Activated CD4-positive, alpha-beta T cell treated with anti-CD3 and anti-CD28 coated beads for 36 hours (primary cell): Measurements from ENCODE around the gene MYO1C. TPM values are rescaled to one million over a fixed set of nuclear protein-coding genes. Genes with fewer than 3 reads are reported as not detected.

Experiments
- ATAC-seq: fragments of 200-7000 bp; cut with Tn5 transposase; one replicate; pipeline ENCODE4 v1.10.0; 2021; ENCODE audit warnings: mild to moderate bottlenecking, moderate library complexity
- CTCF ChIA-PET: fragments of 350-600 bp; sonication (Branson Sonifier 250); formaldehyde crosslinking; loops from one replicate; lab custom pipeline; 2021; ENCODE audit warnings: antibody characterized with exemption; lab: Charles Lee
- POLR2A ChIA-PET: fragments of 350-600 bp; sonication (Branson Sonifier 250); formaldehyde crosslinking; loops from one replicate; lab custom pipeline; 2021; ENCODE audit warnings: antibody characterized with exemption, inconsistent platforms; lab: Charles Lee
- DNase-seq: peaks from one replicate; pipeline ENCODE4 v3.0.0-alpha.2; 2020
- H3K27ac Mint-ChIP-seq: one replicate; pipeline ENCODE4 v1.8.0; 2021; ENCODE audit warnings: mixed read lengths
- H3K27me3 Mint-ChIP-seq: one replicate; pipeline ENCODE4 v1.8.0; 2021; ENCODE audit warnings: mixed read lengths
- H3K36me3 Mint-ChIP-seq: one replicate; pipeline ENCODE4 v1.8.0; 2021; ENCODE audit warnings: low read depth, mixed read lengths
- H3K4me1 Mint-ChIP-seq: one replicate; pipeline ENCODE4 v1.8.0; 2021; ENCODE audit warnings: mixed read lengths
- H3K4me3 Mint-ChIP-seq: one replicate; pipeline ENCODE4 v1.8.0; 2021; ENCODE audit warnings: mild to moderate bottlenecking, moderate library complexity, mixed read lengths
- H3K9me3 Mint-ChIP-seq: one replicate; pipeline ENCODE4 v1.8.0; 2021; ENCODE audit warnings: low read depth, mixed read lengths
- intact Hi-C, 2 experiments: fragments of 100-400 bp; cut with DNase I in 1 of 2; cut with micrococcal nuclease in 1 of 2; formaldehyde crosslinking; loops; one replicate each; pipeline versions ENCODE4 v1.14.2 to v1.15.1; 2022 to 2024; cut with DNase I, micrococcal nuclease
- total RNA-seq, 2 experiments: library from RNA; stranded (reverse); gene quantifications; one replicate each; pipeline ENCODE4 v1.2.3, GENCODE V29; 2021

The MYO1C gene
- total RNA-seq, 2 experiments from 2014 or later, result 21.7 to 24.1 TPM

- no peaks in the 10 kb centered on the region for H3K27me3 Mint-ChIP-seq
- POLR2A ChIA-PET, result no interaction called here
- H3K9me3 Mint-ChIP-seq, result no peaks in the 10 kb centered on the region
- no peak for ATAC-seq
- no peak overlapping the region for H3K27ac Mint-ChIP-seq
- DNase-seq, result no peak
- peaks cover 2% of the 10 kb centered on the region for H3K4me1 Mint-ChIP-seq
- H3K4me3 Mint-ChIP-seq, result no peak overlapping the region
- intact Hi-C loops, result no loop called here
- H3K36me3 Mint-ChIP-seq, result peaks cover 12% of the 10 kb centered on the region
- CTCF ChIA-PET, result interaction anchor here (2.7 kb wide), 1 partner anchor 10 kb away, joined by 13 read pairs; the partner anchor contains the start of gene INPP5K
These were observed 13.1 kb upstream of the MYO1C start for GRCh38 chr17:1505586-1505985.

GRCh38 chr17:1504866-1505265, 12.4 kb upstream of the MYO1C start:
- POLR2A ChIA-PET, result interaction anchor here (0.6 to 0.9 kb wide), 2 partner anchors 12 to 134 kb away, joined by 3 to 5 read pairs; partner anchors contain the start of gene INPP5K

GRCh38 chr17:1503699-1504098, 11.2 kb upstream of the MYO1C start:
- no peak overlapping the region for H3K27ac Mint-ChIP-seq
- H3K27me3 Mint-ChIP-seq, result no peaks in the 10 kb centered on the region
- no peaks in the 10 kb centered on the region for H3K9me3 Mint-ChIP-seq
- no peaks in the 10 kb centered on the region for H3K4me1 Mint-ChIP-seq
- ChIA-PET CTCF (interaction anchor here (2.7 kb wide), 1 partner anchor 12 kb away, joined by 13 read pairs; the partner anchor contains the start of gene INPP5K), POLR2A (no interaction called here)
- H3K4me3 Mint-ChIP-seq, result no peak overlapping the region
- intact Hi-C loops, result no loop called here
- peaks cover 8% of the 10 kb centered on the region for H3K36me3 Mint-ChIP-seq
- DNase-seq (no peak), ATAC-seq (no peak)

More at GRCh38 chr17:1504866-1505265, 12.4 kb upstream of the MYO1C start:
- Mint-ChIP-seq H3K9me3 (no peaks in the 10 kb centered on the region), H3K36me3 (peaks cover 12% of the 10 kb centered on the region), H3K4me1 (peaks cover 2% of the 10 kb centered on the region), H3K27ac (no peak overlapping the region), H3K27me3 (no peaks in the 10 kb centered on the region), H3K4me3 (no peak overlapping the region)
- CTCF ChIA-PET, result interaction anchor here (2.7 kb wide), 1 partner anchor 11 kb away, joined by 13 read pairs; the partner anchor contains the start of gene INPP5K
- intact Hi-C loops, result no loop called here
- DNase-seq, result no peak
- no peak for ATAC-seq

GRCh38 chr17:1498869-1499268, 6.4 kb upstream of the MYO1C start:
- intact Hi-C loops, result no loop called here
- CTCF ChIA-PET, result interaction anchor here (0.8 to 1.0 kb wide), 2 partner anchors 17 to 134 kb away, joined by 3 read pairs; no protein-coding TSS in a partner anchor
- Mint-ChIP-seq H3K27ac (no peak overlapping the region), H3K9me3 (no peaks in the 10 kb centered on the region), H3K27me3 (no peaks in the 10 kb centered on the region), H3K36me3 (no peaks in the 10 kb centered on the region), H3K4me3 (no peak overlapping the region), H3K4me1 (no peaks in the 10 kb centered on the region)
- POLR2A ChIA-PET, result interaction anchor here (0.6 kb wide), 1 partner anchor 10 kb away, joined by 6 read pairs; no protein-coding TSS in a partner anchor
- DNase-seq (no peak), ATAC-seq (no peak)

- ChIA-PET POLR2A (interaction anchor here (0.6 kb wide), 1 partner anchor 38 kb away, joined by 6 read pairs; no protein-coding TSS in a partner anchor), CTCF (interaction anchor here (0.8 kb wide), 1 partner anchor 17 kb away, joined by 3 read pairs; no protein-coding TSS in a partner anchor)
- Mint-ChIP-seq H3K9me3 (no peaks in the 10 kb centered on the region), H3K27me3 (no peaks in the 10 kb centered on the region), H3K36me3 (no peaks in the 10 kb centered on the region), H3K4me3 (no peak overlapping the region), H3K4me1 (no peaks in the 10 kb centered on the region), H3K27ac (no peak overlapping the region)
- ATAC-seq, result no peak
- intact Hi-C loops, result no loop called here
- no peak for DNase-seq
These were observed 5.7 kb upstream of the MYO1C start for GRCh38 chr17:1498233-1498632.

- ChIA-PET POLR2A (interaction anchor here (0.6 kb wide), 1 partner anchor 39 kb away, joined by 6 read pairs; no protein-coding TSS in a partner anchor), CTCF (interaction anchor here (0.8 kb wide), 1 partner anchor 18 kb away, joined by 3 read pairs; no protein-coding TSS in a partner anchor)
- ATAC-seq (no peak), DNase-seq (no peak)
- H3K27ac Mint-ChIP-seq, result no peak overlapping the region
- no peak overlapping the region for H3K4me3 Mint-ChIP-seq
- intact Hi-C loops, result no loop called here
- H3K27me3 Mint-ChIP-seq, result no peaks in the 10 kb centered on the region
- H3K4me1 Mint-ChIP-seq, result no peaks in the 10 kb centered on the region
- no peaks in the 10 kb centered on the region for H3K9me3 Mint-ChIP-seq
- no peaks in the 10 kb centered on the region for H3K36me3 Mint-ChIP-seq
These were observed 5.3 kb upstream of the MYO1C start for GRCh38 chr17:1497831-1498230.

- Mint-ChIP-seq H3K27ac (no peak overlapping the region), H3K9me3 (no peaks in the 10 kb centered on the region), H3K4me3 (no peak overlapping the region), H3K4me1 (peaks cover 7% of the 10 kb centered on the region), H3K36me3 (no peaks in the 10 kb centered on the region), H3K27me3 (no peaks in the 10 kb centered on the region)
- intact Hi-C loops, result no loop called here
- CTCF ChIA-PET, result no interaction called here
- ATAC-seq (no peak), DNase-seq (no peak)
- POLR2A ChIA-PET, result no interaction called here
These were observed 4.4 kb upstream of the MYO1C start for GRCh38 chr17:1496869-1497268.

- Mint-ChIP-seq H3K36me3 (no peaks in the 10 kb centered on the region), H3K4me1 (peaks cover 12% of the 10 kb centered on the region), H3K27me3 (no peaks in the 10 kb centered on the region), H3K27ac (no peak overlapping the region), H3K4me3 (no peak overlapping the region), H3K9me3 (no peaks in the 10 kb centered on the region)
- DNase-seq, result no peak
- ChIA-PET POLR2A (no interaction called here), CTCF (interaction anchor here (1.2 to 1.3 kb wide), 2 partner anchors 20 to 130 kb away, joined by 3 to 4 read pairs; no protein-coding TSS in a partner anchor)
- intact Hi-C loops, result no loop called here
- no peak for ATAC-seq
These were observed 2.9 kb upstream of the MYO1C start for GRCh38 chr17:1495265-1495989.

- Mint-ChIP-seq H3K27me3 (no peaks in the 10 kb centered on the region), H3K27ac (no peak overlapping the region), H3K36me3 (no peaks in the 10 kb centered on the region), H3K9me3 (no peaks in the 10 kb centered on the region), H3K4me1 (peaks cover 14% of the 10 kb centered on the region), H3K4me3 (no peak overlapping the region)
- no peak for DNase-seq
- ATAC-seq, result no peak
- CTCF ChIA-PET, result interaction anchor here (1.2 to 1.3 kb wide), 2 partner anchors 21 to 130 kb away, joined by 3 to 4 read pairs; no protein-coding TSS in a partner anchor
- POLR2A ChIA-PET, result no interaction called here
- intact Hi-C loops, result no loop called here
These were observed 2.3 kb upstream of the MYO1C start for GRCh38 chr17:1494736-1495253.

- ChIA-PET POLR2A (no interaction called here), CTCF (no interaction called here)
- H3K27me3 Mint-ChIP-seq, result no peaks in the 10 kb centered on the region
- ATAC-seq (no peak), DNase-seq (no peak)
- no peak overlapping the region for H3K4me3 Mint-ChIP-seq
- intact Hi-C loops, result no loop called here
- H3K36me3 Mint-ChIP-seq, result no peaks in the 10 kb centered on the region
- H3K27ac Mint-ChIP-seq, result no peak overlapping the region
- peaks cover 17% of the 10 kb centered on the region for H3K4me1 Mint-ChIP-seq
- H3K9me3 Mint-ChIP-seq, result no peaks in the 10 kb centered on the region
These were observed 1.7 kb upstream of the MYO1C start for GRCh38 chr17:1494203-1494602.

- no peak overlapping the region for H3K4me3 Mint-ChIP-seq
- intact Hi-C loops, result no loop called here
- CTCF ChIA-PET, result interaction anchor here (0.7 kb wide), 1 partner anchor 941 kb away, joined by 3 read pairs; no protein-coding TSS in a partner anchor
These were observed 950 bp upstream of the MYO1C start for GRCh38 chr17:1493291-1493980.

More at GRCh38 chr17:1493291-1493980, 950 bp upstream of the MYO1C start:
- H3K27ac Mint-ChIP-seq, result no peak overlapping the region
- ATAC-seq (no peak), DNase-seq (no peak)
- POLR2A ChIA-PET, result no interaction called here
- H3K27me3 Mint-ChIP-seq, result no peaks in the 10 kb centered on the region
- no peaks in the 10 kb centered on the region for H3K9me3 Mint-ChIP-seq
- peaks cover 24% of the 10 kb centered on the region for H3K4me1 Mint-ChIP-seq
- no peaks in the 10 kb centered on the region for H3K36me3 Mint-ChIP-seq
